GM12801 (cell line): ENCODE results near the gene SLC26A11.

Experiments
- CTCF ChIP-seq: IDR thresholded peaks from one replicate; pipeline ENCODE4 v1.5.1; 2011; ENCODE audit warnings: control low read depth; ENCODE audit not compliant: insufficient read length; ENCODE audit errors: extremely low read depth

The SLC26A11 gene

DNA sequence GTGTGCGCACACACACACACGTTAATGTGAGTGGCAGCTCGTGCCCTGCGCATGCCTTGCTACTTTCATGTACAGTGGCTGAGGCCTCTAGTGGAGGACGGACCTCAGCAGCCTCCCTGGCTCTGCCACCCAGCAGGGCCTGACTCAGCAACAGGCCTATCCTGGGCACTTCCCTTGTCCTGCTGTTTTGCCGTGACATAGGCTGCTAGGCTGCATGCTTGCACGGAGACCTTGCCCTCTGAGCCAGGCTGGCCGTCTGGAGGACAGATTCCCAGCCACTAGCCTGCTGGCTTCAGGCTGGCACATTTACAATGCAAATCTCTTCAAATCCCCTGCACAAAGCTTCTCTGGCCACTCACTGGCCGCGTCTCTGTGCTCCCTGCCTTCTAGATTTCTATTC is 49.9 kb downstream of the SLC26A11 start:
- TF ChIP-seq CTCF = no peak

GRCh38 chr17:80270836-80271235 is 50.6 kb downstream of the SLC26A11 start:
- TF ChIP-seq CTCF = no peak

- TF ChIP-seq CTCF = no peak
These were observed 52.1 kb downstream of the SLC26A11 start for GRCh38 chr17:80272366-80272765.

DNA sequence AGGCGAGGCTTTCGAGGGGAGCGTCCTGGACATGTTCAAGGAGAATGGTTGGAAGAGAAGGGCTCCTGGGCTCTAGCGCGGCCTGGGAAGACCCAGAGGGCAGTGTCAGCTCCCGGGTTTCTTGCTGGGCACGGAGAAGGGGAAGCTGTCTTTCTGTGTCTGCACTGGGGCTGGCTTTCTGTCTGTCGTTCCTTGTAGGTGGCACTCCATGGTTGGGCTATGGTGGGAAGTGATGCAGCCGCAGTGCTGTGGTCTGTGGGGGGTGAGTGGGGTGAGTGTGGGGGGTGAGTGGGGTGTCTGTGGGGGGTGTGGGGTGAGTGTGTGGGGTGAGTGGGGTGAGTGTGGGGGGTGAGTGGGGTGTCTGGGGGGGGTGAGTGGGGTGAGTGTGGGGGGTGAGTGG is 54.1 kb downstream of the SLC26A11 start:
- TF ChIP-seq CTCF = no peak

GRCh38 chr17:80274871-80275449 is 54.7 kb downstream of the SLC26A11 start:
- no peak for TF ChIP-seq CTCF

GRCh38 chr17:80277751-80278671 is 57.8 kb downstream of the SLC26A11 start:
- no peak for TF ChIP-seq CTCF

GRCh38 chr17:80279895-80280294 is 59.7 kb downstream of the SLC26A11 start:
- TF ChIP-seq CTCF = no peak
